HEK293 (cell line): ENCODE data around the gene EYA2.
"Not testable (repeated sequence)": the region's sequence is repeated elsewhere in the genome, so short reads cannot be mapped to it uniquely, and the experiment has no call there.

Experiments
- CTCF ChIP-seq: fragments of 450-650 bp; formaldehyde crosslinking; IDR thresholded peaks from 2 replicates; pipeline ENCODE4 v1.5.1; 2016; ENCODE audit warnings: missing biosample characterization, missing genetic modification characterization
- YY1 ChIP-seq: fragments of 450-650 bp; formaldehyde crosslinking; IDR thresholded peaks from 2 replicates; pipeline ENCODE4 v1.5.1; 2018; ENCODE audit warnings: missing biosample characterization, missing genetic modification characterization
- ZBTB49 ChIP-seq: fragments of 450-650 bp; formaldehyde crosslinking; IDR thresholded peaks from 2 replicates; pipeline ENCODE4 v1.5.1; 2016; ENCODE audit warnings: missing biosample characterization, missing genetic modification characterization, low read depth
- ZNF16 ChIP-seq: fragments of 450-650 bp; formaldehyde crosslinking; IDR thresholded peaks from 2 replicates; pipeline ENCODE4 v1.5.1; 2016; ENCODE audit warnings: low read depth, missing biosample characterization, missing genetic modification characterization
- ZNF174 ChIP-seq: fragments of 450-650 bp; formaldehyde crosslinking; IDR thresholded peaks from 2 replicates; pipeline ENCODE4 v1.5.0; 2017; ENCODE audit warnings: missing biosample characterization, mild to moderate bottlenecking, missing genetic modification characterization

GRCh38 chr20:47204850-47205122 is 310.1 kb downstream of the EYA2 start:
- TF ChIP-seq CTCF, YY1, ZBTB49, ZNF16, ZNF174 (tag by site-specific recombination): not testable (repeated sequence)
